OCI-LY1 (cell line): Measurements from ENCODE around the gene ABI3.

Source experiments
- H2AFZ ChIP-seq: fragments of 200-600 bp; sonication (generic), shearing (Covaris generic); 2 replicates; pipeline ENCODE4 v1.6.0; 2014; ENCODE audit warnings: antibody characterized with exemption, mild to moderate bottlenecking, low read length
- H3F3A ChIP-seq: fragments of 200-600 bp; sonication (generic), shearing (Covaris generic); 2 replicates; pipeline ENCODE4 v1.6.0; 2014; ENCODE audit warnings: mild to moderate bottlenecking, antibody characterized with exemption, low read length, moderate library complexity; ENCODE audit not compliant: insufficient read depth
- H3K27ac ChIP-seq: fragments of 200-600 bp; sonication (generic); 2 replicates; pipeline ENCODE4 v1.5.1; 2014; ENCODE audit warnings: low read length, mixed run types, mild to moderate bottlenecking, low read depth; ENCODE audit not compliant: poor library complexity, severe bottlenecking
- H3K27me3 ChIP-seq: fragments of 200-600 bp; sonication (generic); 2 replicates; pipeline ENCODE4 v1.6.0; 2014; ENCODE audit warnings: antibody characterized with exemption, mild to moderate bottlenecking, low read length, moderate library complexity; ENCODE audit not compliant: insufficient read depth
- H3K36me3 ChIP-seq: fragments of 200-600 bp; sonication (generic); 2 replicates; pipeline ENCODE4 v1.6.1; 2014; ENCODE audit warnings: mild to moderate bottlenecking, antibody characterized with exemption, low read length, moderate library complexity, mixed read lengths; ENCODE audit not compliant: insufficient read depth
- H3K4me1 ChIP-seq: fragments of 200-600 bp; sonication (generic); 2 replicates; pipeline ENCODE4 v1.5.1; 2014; ENCODE audit warnings: mild to moderate bottlenecking, low read length, moderate library complexity; ENCODE audit not compliant: insufficient read depth, severe bottlenecking
- H3K4me2 ChIP-seq: fragments of 200-600 bp; sonication (generic), shearing (Covaris generic); 2 replicates; pipeline ENCODE4 v1.6.1; 2014; ENCODE audit warnings: low read length
- H3K4me3 ChIP-seq: fragments of 200-600 bp; sonication (generic); 2 replicates; pipeline ENCODE4 v1.5.1; 2014; ENCODE audit warnings: low read length, low read depth, mild to moderate bottlenecking, mixed read lengths; ENCODE audit not compliant: poor library complexity, severe bottlenecking
- H3K79me2 ChIP-seq: fragments of 200-600 bp; shearing (Covaris generic); 2 replicates; pipeline ENCODE4 v1.6.1; 2016; ENCODE audit warnings: mixed run types, low read length, mixed read lengths; ENCODE audit not compliant: insufficient read depth
- H3K9ac ChIP-seq: fragments of 200-600 bp; sonication (generic), shearing (Covaris generic); 2 replicates; pipeline ENCODE4 v1.6.1; 2014; ENCODE audit warnings: mild to moderate bottlenecking, low read length, mixed read lengths
- H3K9me2 ChIP-seq: fragments of 200-600 bp; sonication (generic), shearing (Covaris generic); 2 replicates; pipeline ENCODE4 v1.6.1; 2014; ENCODE audit warnings: low read depth, mild to moderate bottlenecking, low read length, mixed read lengths
- H3K9me3 ChIP-seq: fragments of 200-600 bp; shearing (Covaris generic); 2 replicates; pipeline ENCODE4 v1.6.1; 2014; ENCODE audit warnings: low read length, mixed read lengths
- H4K20me1 ChIP-seq: fragments of 200-600 bp; sonication (generic), shearing (Covaris generic); 2 replicates; pipeline ENCODE4 v1.6.0; 2016; ENCODE audit warnings: mild to moderate bottlenecking, low read length; ENCODE audit not compliant: insufficient read depth
- CTCF ChIP-seq: fragments of 200-600 bp; sonication (generic), shearing (Covaris generic); IDR thresholded peaks from 2 replicates; pipeline ENCODE4 v1.5.1; 2017; ENCODE audit warnings: mild to moderate bottlenecking, antibody characterized with exemption, low read length, moderate library complexity, mixed read lengths
- EZH2 ChIP-seq: fragments of 200-600 bp; sonication (generic), shearing (Covaris generic); IDR thresholded peaks from 2 replicates; pipeline ENCODE4 v1.8.0; 2017; ENCODE audit warnings: borderline replicate concordance, mixed run types, mild to moderate bottlenecking, antibody characterized with exemption, low read length, moderate library complexity, mixed read lengths

The ABI3 gene

GRCh38 chr17:49230636-49231562, 20.4 kb downstream of the ABI3 start, which contains the start of gene PHOSPHO1:
PHOSPHO1 (minus strand) TSS chr17:49230787; CDS start chr17:49226691, 4,096 bp downstream.
- Histone ChIP-seq H4K20me1 (no peaks in the 10 kb centered on the region), H3K27ac (no peak within 1 kb of the TSS), H3K4me3 (peak within 1 kb of the TSS; percentile 61), H3K36me3 (no peaks in the 10 kb centered on the region), H3F3A (no peaks in the 10 kb centered on the region), H3K4me1 (peaks cover 13% of the 10 kb centered on the region), H3K79me2 (no peaks in the 10 kb centered on the region), H3K4me2 (peak within 1 kb of the TSS; percentile 88), H3K9me2 (no peaks in the 10 kb centered on the region), H3K27me3 (no peaks in the 10 kb centered on the region; the same call in 1 of the 2 replicates), H3K9me3 (no peaks in the 10 kb centered on the region), H3K9ac (peak within 1 kb of the TSS; percentile 22; the same call in 1 of the 2 replicates), H2AFZ (no peak within 1 kb of the TSS)
- no peak for TF ChIP-seq CTCF
- no peak for TF ChIP-seq EZH2

DNA sequence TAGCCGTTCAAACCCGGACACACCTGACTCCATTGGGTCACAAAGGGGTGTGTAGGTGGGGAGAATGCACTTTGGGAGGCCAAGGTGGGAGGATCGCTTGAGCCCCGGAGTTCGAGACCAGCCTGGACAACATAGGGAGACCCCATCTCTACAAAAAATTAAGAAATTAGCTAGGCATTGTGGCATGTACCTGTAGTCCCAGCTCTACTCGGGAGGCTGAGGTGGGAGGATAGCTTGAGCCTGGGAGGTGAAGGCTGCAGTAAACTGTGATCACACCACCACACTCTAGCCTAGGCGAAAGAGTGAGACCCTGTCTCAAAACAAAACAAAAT, 21.0 kb downstream of the ABI3 start:
- Histone ChIP-seq H3K79me2 (no peaks in the 10 kb centered on the region), H3K4me2 (peak overlapping the region; percentile 88), H3K9me3 (no peaks in the 10 kb centered on the region), H3K4me1 (peaks cover 13% of the 10 kb centered on the region), H3F3A (no peaks in the 10 kb centered on the region), H3K9ac (no peak overlapping the region), H3K36me3 (no peaks in the 10 kb centered on the region), H2AFZ (no peak overlapping the region), H3K9me2 (no peaks in the 10 kb centered on the region), H3K27me3 (no peaks in the 10 kb centered on the region; the same call in 1 of the 2 replicates), H3K4me3 (peak overlapping the region; percentile 61), H3K27ac (no peak overlapping the region), H4K20me1 (no peaks in the 10 kb centered on the region)
- TF ChIP-seq EZH2 (no peak), CTCF (no peak)

GRCh38 chr17:49234509-49235080, 24.1 kb downstream of the ABI3 start:
- Histone ChIP-seq H3K79me2 (no peaks in the 10 kb centered on the region), H3F3A (no peaks in the 10 kb centered on the region), H3K4me2 (no peak overlapping the region), H3K9me2 (no peaks in the 10 kb centered on the region), H3K4me3 (no peak overlapping the region), H3K4me1 (peaks cover 13% of the 10 kb centered on the region), H3K27me3 (peaks cover 9% of the 10 kb centered on the region; the same call in 1 of the 2 replicates), H3K9me3 (no peaks in the 10 kb centered on the region), H3K27ac (no peak overlapping the region), H3K9ac (no peak overlapping the region), H4K20me1 (no peaks in the 10 kb centered on the region), H2AFZ (no peak overlapping the region), H3K36me3 (no peaks in the 10 kb centered on the region)
- TF ChIP-seq CTCF (no peak), EZH2 (no peak)
